ENCODE data around the gene RSPRY1. TPM values are rescaled to one million over a fixed set of nuclear protein-coding genes. Genes with fewer than 3 reads are reported as not detected.
"Not testable (repeated sequence)": the region's sequence is repeated elsewhere in the genome, so short reads cannot be mapped to it uniquely, and the experiment has no call there.

The RSPRY1 gene
- total RNA-seq, 2 donors from 2014 or later = 49.1 to 53.0 TPM

DNA sequence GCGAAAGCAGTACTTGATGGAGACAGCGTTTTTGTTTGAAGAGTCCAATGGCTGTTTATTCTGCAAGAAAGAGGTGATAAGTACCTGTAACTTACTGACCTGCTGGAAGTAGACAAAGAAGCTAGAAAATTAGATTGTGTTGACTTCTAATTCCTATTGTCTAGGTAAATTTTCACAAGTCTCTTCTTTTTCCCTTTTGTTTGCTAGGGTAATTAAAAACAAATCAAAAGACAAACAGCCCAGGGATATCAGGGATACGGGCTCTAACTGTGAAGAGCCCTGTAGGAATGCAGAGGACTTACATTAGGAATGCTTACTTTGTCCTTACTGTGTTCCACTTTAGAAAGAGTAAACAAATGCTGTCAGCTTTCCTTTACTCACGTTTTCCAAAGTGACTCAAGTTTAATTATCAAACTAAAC, 7.3 kb upstream of the RSPRY1 start:
- intact Hi-C loops (cut with DNase I, micrococcal nuclease) = no loop called here
- DNase-seq = no peak
- no peak for ATAC-seq

DNA sequence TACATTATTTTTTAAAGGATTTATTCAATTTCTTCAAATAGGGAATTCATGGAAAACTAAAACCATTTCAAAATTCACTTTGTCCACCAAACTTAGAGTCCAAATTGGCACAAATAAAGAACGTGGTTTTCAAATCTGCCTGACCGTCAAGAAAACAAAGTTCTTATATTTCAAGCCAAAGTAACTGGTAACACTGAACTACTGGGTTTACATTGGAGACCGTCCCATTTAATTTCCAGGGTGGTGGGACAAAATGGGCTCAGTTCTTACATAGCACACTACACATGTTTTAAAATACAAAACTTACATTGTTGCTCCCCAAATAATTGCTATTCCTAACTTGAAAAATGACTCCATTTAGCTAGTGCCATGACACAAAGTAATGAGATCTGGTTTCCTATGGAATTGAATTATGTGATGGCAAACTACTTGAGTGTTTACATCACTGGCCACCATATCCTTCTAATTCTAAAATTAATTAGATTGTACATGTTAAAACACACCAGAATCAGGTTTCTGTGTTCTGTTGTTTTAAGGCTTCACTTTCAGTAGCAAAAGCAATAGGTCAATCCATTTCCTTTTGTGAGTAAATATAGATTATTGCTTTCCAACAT, 6.8 kb upstream of the RSPRY1 start:
- DNase-seq = no peak
- ATAC-seq = no peak
- intact Hi-C loops (cut with DNase I, micrococcal nuclease) = no loop called here

DNA sequence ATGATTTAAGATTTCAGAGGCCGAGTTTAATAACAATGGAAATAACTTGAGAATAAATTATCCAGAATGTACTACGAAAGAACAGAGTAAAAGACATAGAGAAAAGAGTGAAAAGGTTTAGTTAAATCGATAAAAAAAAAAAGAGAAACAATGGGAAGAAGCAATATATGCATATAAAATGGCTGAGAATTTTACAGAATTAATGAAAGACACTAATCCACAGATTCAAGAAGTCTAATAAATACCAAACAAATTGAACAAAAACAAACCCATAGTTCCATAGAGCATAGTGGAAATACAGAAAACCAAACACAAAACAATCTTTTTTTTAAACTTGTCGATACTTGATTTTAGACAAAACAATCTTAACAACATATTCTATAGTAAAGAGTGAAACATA, 2.0 kb upstream of the RSPRY1 start:
- DNase-seq = no peak
- no peak for ATAC-seq
- intact Hi-C loops (cut with DNase I, micrococcal nuclease) = no loop called here

DNA sequence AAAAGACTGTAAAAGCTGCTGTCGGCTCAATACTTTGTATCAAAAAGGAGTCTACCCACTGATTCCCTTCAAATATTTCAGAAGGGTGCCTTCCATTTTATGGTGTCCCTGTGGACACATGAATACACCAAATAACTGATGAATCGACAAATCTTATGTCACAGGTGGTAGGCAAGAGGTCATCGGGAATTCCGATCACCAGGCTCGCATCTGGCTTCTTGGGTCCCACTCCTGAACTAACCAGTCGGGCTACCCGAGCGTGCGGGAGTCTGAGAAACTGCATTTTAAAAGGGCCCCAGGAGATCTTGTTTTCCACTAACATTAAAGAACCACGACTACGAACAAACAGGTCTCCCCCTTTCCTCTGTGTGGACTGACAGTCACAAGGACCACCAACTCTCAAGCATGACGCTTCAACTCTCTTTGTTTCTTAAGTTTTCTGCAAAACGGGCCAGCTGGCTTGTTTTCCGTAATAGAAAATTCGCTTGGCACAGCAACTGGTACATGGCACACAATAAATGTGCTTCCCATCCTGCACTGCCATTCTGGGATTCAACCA, 1.2 kb upstream of the RSPRY1 start:
- ATAC-seq = no peak
- DNase-seq = no peak
- intact Hi-C loops (cut with DNase I, micrococcal nuclease) = no loop called here

DNA sequence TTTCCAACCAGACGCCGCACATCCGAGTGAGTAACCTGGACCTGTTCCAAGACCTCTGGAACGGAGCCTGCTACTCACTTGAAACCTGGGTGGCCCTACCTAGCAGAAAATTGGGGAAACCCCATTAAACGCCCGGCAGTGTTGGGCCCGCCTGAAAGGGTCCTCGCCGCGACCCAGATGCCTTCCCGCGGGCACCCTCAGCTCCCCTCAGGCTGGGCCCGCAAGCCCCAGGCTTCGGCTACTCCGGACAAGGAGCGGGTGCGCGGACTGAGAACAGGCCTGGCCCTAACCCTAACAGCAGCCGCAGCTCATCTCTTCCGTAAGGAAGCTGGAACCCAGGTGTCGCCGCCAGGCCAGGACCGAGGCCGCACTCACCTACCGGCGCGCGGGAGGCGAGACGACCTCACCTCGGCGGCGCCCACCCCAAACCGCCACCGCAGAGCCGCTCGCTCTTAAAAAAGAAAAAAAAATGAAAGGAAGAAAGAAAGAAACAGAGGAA, 634 bp upstream of the RSPRY1 start:
- intact Hi-C loops (cut with DNase I, micrococcal nuclease) = no loop called here
- ATAC-seq (peak; percentile 43), DNase-seq (peak; percentile 41 to 57)

DNA sequence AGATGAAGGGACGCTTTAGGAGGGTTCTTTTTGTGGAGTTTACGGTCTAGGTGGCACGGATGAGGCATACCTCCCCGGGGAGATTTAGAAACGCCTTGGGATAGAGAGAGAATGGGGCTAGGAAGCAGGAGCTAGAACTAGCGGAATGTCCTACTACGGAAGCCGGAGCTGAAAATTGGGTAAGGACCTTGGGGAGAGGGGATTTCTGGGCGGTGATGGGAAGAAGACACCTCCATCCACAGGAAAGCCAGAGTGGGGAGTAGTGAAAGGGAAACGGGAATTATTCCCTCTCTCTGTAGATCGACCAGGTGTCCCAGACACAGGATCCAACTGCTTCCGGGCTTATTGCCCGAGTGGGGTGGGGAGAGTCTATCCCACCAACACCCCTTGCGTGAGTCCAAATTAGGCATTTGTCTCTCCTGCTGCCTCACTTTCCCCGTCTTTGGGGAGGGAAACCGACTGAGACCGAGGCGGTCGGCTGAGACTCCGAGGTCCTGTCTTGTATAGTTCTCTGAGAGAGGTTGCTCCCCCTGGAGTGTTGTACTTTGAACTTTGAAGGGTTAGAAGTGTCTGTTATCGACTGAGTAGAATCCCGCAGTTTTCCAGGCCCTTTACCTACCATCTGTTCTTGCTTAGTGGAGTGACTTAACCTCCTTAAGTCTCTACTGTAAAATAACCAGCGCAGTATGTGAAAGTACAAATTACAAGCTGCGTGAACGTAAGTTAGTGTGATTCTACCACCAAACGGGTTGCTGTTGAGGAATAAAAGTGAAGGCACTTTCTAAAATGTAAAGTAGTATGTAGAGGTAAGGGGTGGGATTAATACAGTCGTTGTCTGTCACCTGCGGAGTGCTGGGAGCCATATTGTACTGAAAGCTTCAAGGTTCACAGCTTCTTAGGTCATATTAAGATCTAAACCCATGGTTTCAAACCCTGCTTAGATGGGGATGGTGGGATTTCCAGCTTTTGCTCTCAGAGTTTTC, 1.0 kb downstream of the RSPRY1 start:
- peak; percentile 40 for ATAC-seq
- intact Hi-C loops (cut with DNase I, micrococcal nuclease) = no loop called here
- peak; percentile 37 to 41 for DNase-seq

DNA sequence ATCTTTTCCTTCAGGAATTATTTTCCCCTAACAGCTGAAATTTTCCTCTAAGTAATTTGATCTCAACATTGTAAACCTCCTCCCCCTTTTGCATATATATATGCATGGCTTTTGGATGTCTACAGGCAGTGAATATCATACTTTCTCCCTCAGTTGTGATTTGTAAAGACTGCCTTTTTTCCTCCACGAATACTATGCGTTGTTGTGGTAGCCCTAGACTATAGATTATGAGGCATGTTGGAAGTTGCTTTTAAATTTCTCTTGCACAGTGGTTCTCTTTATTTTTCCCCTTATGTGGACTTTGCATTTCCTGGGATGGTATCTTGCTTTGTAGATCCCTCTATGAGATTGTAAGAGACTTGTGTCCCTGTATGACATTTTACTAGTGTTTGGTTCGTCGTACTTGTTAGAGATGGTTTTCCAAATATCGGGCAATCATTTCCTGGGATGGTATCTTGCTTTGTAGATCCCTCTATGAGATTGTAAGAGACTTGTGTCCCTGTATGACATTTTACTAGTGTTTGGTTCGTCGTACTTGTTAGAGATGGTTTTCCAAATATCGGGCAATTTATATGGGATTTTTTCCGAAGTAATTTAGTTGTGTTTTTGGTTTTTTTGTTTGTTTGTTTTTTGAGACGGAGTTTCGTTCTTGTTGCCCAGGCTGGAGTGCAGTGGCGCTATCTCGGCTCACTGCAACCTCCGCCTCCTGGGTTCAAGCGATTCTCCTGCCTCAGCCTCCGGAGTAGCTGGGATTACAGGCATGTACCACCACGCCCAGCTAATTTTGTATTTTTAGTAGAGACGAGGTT, 2.0 kb downstream of the RSPRY1 start:
- DNase-seq; intact Hi-C loops (cut with DNase I, micrococcal nuclease); ATAC-seq: not testable (repeated sequence)

DNA sequence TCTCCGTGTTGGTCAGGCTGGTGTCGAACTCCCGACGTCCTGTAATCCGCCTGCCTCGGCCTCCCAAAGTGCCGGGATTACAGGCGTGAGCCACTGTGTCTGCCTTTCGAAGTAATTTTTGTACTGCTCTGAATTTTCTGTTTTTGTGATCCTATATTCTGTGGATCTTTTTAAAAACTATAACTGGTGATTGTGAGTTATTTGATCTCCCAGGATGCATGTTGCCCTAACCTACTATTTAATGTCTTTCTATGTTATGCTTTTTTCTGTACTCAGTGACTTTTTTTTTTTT, 2.5 kb downstream of the RSPRY1 start:
- ATAC-seq (no peak), DNase-seq (no peak)
- intact Hi-C loops (cut with DNase I, micrococcal nuclease) = no loop called here

DNA sequence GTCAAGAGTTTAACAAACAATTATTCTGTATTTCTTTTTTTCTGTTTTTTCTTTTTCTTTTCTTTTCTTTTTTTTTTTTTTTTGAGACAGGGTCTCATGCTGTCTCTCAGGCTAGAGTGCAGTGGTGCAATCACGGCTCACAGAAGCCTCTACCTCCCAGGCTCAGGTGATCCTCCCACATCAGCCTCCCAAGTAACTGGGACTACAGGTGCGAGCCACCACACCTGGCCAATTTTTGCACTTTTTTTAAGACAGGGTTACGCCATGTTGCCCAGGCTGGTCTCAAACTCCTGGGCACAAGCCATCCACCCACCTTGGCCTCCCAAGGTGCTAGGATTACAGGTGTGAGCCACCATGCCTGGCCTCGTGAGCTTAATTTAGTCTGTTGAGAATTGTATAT, 3.4 kb downstream of the RSPRY1 start:
- DNase-seq; intact Hi-C loops (cut with DNase I, micrococcal nuclease); ATAC-seq: not testable (repeated sequence)

DNA sequence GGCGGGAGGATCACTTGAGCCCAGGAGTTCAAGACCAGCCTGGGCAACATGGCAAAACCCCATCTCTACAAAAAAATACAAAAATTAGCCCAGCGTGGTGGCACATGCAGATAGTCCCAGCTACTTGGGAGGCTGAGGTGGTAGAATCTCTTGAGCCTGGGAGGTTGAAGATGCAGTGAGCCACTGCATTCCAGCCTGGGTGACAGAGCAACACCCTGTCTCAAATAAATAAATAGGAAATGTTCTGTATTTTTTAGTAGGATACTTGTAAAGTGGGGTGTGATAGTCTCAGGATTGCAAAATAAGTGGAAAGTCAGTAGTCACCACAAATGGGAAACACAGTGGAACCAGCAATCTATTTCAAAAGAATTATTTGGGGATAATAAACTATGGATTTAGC, 4.0 kb downstream of the RSPRY1 start:
- ATAC-seq (no peak), DNase-seq (no peak)
- intact Hi-C loops (cut with DNase I, micrococcal nuclease) = no loop called here

DNA sequence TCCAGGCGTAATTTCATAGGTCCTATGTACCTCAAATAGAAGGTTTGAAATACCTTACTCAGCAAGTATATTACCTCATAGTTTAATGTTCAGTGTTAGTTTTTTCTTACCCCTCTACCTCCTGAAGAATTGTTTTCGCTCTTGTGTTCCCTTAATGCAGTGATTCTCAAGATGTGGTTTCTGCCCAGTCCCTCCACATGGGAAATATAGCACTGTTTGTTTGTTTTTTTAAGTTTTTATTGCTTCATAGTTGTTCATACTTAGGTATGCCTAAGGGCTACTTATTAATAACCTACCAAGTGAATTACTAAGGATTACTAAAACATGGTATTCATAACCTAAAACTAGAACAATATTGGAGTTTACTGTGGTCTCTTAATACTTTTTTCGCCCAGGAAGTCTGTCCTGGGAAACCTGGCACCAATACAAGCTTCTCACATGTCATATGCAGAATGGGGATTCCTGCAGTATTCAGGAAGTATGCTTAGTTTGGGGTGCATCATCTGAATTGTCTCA, 5.0 kb downstream of the RSPRY1 start:
- DNase-seq = no peak
- intact Hi-C loops (cut with DNase I, micrococcal nuclease) = no loop called here
- no peak for ATAC-seq

DNA sequence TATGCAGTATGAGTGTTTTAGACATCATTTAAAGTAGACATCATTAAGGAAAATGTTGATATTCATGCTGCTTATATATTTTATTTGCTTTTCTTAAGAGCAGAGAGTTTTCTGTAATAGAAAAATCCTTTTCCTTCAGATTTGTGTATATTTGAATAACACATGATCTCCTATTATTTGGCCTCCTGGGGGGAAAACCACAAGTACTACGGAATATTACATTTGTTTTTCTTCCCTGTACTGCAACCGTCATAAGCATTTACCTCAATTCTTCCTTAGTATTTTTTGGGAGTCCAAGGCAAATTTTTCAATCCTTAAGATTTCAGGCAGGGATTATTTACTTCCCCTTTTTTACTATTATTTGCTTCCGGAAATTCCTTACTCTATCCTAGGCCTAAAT, 6.0 kb downstream of the RSPRY1 start:
- intact Hi-C loops (cut with DNase I, micrococcal nuclease) = no loop called here
- no peak for ATAC-seq
- DNase-seq = no peak

DNA sequence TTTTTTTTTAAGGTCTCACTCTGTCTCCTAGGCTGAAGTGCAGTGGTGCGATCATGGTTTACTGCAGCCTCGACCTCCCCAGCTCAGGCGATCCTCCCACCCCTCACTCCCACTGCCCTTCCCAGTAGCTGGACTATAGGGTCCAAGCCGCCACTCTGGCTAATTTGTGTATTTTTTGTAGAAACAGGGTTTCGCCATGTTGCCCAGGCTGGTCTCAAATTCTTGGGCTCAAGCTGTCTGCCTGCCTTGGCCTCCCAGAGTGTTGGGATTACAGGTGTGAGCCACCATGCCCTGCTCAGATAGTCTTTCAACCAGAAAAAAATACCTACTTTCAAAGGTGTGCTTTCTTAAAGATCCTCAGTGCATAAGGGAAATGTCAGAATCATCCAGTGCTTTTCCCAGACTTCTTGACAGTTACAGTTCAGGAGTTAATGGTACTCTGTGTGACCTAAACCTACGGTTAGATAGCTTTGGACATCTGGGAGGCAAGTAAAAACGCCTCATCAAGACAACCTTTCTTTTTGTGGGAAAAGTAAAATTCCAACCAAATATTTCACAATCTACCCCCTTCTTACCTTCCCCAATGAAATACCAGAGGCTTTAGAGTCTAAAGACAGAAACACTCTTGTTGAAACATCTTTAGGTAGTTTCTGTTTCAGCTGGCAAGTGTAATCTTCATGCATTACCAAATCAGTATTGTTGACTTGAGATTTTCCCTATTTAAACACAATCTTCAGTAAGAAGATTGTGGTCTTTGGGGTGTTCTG, 6.8 kb downstream of the RSPRY1 start:
- intact Hi-C loops (cut with DNase I, micrococcal nuclease) = no loop called here
- no peak for DNase-seq
- no peak for ATAC-seq

DNA sequence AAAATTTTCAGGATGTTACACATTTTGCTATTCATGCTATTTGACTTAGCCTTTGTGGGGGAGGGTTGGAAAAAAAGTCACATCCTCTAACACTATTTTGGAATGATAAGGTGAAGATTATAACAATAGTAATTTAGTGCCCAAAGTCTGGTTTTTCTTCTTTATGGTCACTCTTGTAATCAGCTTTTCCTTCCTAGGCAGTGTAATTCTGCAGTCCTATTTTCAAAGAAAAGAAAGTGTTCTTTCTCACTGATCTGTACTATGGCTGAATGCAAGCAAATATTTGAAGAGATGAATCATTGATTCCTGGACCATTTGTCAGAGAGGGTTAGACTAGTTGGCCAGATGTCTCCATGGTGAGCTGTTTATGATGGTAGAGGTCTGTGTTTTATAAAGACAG, 8.4 kb downstream of the RSPRY1 start:
- intact Hi-C loops (cut with DNase I, micrococcal nuclease) = no loop called here
- no peak for DNase-seq

DNA sequence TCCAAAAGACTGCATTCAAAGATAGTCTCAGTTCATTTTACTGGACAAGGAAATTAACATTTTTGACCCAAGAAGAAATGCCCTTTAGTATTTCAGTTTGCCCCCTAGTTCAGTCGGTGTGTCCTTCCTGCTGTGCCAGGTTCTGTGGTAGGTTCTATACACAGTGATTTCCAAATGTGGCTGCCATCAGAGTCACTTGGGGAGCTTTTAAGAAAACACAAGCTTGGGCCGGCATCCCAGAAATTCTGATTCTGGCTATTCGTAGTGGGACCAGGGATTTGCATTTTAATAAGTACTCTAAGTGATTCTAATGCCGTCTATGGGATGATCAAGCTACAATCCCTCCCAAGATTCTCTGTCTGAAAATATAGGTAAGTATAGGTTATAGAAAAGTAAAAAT, 10.2 kb downstream of the RSPRY1 start:
- no peak for DNase-seq
- intact Hi-C loops (cut with DNase I, micrococcal nuclease) = no loop called here
- no peak for ATAC-seq

More for the DNA sequence above, 8.4 kb downstream of the RSPRY1 start:
- ATAC-seq = peak; percentile 46

DNA sequence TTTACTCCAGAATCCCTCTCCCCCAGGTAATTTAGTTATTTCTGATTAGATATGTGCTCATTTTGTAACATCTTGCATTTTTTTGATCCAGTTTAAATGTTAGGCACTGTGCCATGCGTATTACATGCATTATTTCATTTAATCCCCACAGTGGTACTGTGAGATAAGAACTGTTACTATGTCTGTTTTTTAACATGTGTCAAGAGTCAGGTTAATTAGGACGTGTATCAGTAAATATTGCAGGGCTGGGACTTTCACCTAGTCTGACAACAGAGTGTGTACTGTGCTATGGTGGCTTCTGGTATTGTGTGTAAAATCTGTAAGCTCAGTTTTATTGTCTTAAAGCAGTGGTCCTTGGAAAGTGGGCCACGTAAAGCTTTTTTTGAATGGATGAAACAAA, 10.6 kb downstream of the RSPRY1 start:
- no peak for ATAC-seq
- no peak for DNase-seq
- intact Hi-C loops (cut with DNase I, micrococcal nuclease) = no loop called here

DNA sequence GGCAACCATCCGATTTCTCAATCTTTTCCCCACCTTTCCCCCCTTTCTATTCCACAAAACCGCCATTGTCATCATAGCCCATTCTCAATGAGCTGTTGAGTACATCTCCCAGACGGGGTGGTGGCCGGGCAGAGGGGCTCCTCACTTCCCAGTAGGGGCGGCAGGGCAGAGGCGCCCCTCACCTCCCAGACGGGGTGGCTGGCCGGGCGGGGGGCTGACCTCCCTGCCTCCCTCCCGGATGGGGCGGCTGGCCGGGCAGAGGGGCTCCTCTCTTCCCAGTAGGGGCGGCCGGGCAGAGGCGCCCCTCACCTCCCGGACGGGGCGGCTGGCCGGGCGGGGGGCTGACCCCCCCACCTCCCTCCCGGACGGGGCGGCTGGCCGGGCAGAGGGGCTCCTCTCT, 14.2 kb downstream of the RSPRY1 start:
- DNase-seq; intact Hi-C loops (cut with DNase I, micrococcal nuclease); ATAC-seq: not testable (repeated sequence)

DNA sequence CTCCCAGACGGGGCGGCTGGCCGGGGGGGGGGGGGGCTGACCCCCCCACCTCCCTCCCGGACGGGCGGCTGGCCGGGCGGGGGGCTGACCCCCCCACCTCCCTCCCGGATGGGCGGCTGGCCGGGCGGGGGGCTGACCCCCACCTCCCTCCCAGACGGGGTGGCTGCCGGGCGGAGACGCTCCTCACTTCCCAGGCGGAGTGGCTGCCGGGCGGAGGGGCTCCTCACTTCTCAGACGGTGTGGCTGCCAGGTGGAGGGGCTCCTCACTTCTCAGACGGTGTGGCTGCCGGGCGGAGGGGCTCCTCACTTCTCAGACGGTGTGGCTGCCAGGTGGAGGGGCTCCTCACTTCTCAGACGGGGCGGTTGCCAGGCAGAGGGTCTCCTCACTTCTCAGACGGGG, 14.8 kb downstream of the RSPRY1 start:
- ATAC-seq; intact Hi-C loops (cut with DNase I, micrococcal nuclease); DNase-seq: not testable (repeated sequence)
